ENCODE results near the gene ENG.

DNA sequence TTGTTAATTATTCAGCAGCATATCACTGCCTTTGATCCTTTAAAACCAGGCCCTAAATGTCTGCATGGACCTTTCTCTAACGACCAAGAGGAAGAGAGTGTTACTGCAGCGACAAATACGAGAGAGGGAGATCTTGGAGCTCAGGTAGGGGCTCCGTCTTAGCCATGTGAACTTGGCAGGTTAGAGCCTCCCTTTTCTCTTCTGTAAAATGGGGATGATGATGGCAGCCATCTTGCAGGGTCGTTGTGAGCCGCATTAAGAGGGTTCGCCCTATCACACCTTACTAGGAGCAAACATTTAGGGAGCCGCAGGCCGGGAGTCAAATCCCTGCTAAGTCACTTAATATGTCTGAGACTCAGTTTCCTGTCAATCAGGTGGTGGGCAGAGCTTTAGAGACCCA, 1.6 kb downstream of the ENG start:
- TF ChIP-seq, protein P1, sequence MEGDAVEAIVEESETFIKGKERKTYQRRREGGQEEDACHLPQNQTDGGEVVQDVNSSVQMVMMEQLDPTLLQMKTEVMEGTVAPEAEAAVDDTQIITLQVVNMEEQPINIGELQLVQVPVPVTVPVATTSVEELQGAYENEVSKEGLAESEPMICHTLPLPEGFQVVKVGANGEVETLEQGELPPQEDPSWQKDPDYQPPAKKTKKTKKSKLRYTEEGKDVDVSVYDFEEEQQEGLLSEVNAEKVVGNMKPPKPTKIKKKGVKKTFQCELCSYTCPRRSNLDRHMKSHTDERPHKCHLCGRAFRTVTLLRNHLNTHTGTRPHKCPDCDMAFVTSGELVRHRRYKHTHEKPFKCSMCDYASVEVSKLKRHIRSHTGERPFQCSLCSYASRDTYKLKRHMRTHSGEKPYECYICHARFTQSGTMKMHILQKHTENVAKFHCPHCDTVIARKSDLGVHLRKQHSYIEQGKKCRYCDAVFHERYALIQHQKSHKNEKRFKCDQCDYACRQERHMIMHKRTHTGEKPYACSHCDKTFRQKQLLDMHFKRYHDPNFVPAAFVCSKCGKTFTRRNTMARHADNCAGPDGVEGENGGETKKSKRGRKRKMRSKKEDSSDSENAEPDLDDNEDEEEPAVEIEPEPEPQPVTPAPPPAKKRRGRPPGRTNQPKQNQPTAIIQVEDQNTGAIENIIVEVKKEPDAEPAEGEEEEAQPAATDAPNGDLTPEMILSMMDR (conservative IDR thresholded peaks at IDR 0.05 in 1 of 2, IDR thresholded peaks at IDR 0.05 in 1 of 2; ENCODE audit: extremely low read depth in 1 of 2, insufficient read depth in 1 of 2, low read depth in 1 of 2, low read length in 2 of 2), result no peak
- no peak for TF ChIP-seq EZH2 (IDR thresholded peaks at IDR 0.05; ENCODE audit: borderline replicate concordance, low read length)
